ENCODE results near the gene HAUS8. TPM values are rescaled to one million over a fixed set of nuclear protein-coding genes. Genes with fewer than 3 reads are reported as not detected.
A peak's percentile ranks its signal among the peaks of the same experiment; 100 is the strongest.

Gene HAUS8
- 10 to 100 TPM; 46.3 to 47.4 TPM for total RNA-seq

GRCh38 chr19:17075035-17075863 lies at the start of gene HAUS8, which contains the start of gene MYO9B:
TSS of gene HAUS8 (minus strand) at chr19:17075452. CDS start at chr19:17075422, 30 bp downstream.
TSS of gene MYO9B (plus strand) at chr19:17075777. CDS start at chr19:17101718, 25,941 bp downstream.
- Mint-ChIP-seq H3K36me3 (ENCODE audit: low read depth) (peaks cover 32% of the 10 kb centered on the region), H3K27ac (peak within 1 kb of the TSS; percentile 99), H3K27me3 (no peaks in the 10 kb centered on the region), H3K9me3 (no peaks in the 10 kb centered on the region), H3K4me3 (peak within 1 kb of the TSS; percentile 100), H3K4me1 (peaks cover 62% of the 10 kb centered on the region)
- ChIA-PET POLR2A (no interaction called here), CTCF (interaction anchor here (0.8 to 1.2 kb wide), 3 partner anchors 44 to 185 kb away, joined by 3 read pairs; no protein-coding TSS in a partner anchor)
- DNase-seq = peak; percentile 99

DNA sequence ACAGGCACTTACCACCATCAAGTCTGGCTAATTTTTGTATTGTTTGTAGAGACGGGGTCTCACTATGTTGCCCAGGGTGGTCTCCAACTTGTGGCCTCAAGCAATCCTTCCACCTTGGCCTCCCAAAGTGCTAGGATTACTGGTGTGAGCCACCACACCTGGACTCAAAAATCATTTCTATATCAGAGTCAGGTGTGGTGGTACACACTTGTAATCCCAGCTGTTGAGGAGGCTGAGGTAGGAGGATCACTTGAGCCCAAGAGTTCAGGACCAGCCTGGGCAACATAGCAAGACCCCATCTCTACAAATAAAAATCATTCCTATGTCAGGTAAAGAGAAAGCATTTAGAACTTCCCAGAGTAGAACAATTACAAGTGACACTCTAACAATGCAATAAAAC lies 48.8 kb upstream of the HAUS8 start:
- no peak for DNase-seq
- Mint-ChIP-seq H3K4me1 (peaks cover 63% of the 10 kb centered on the region), H3K36me3 (ENCODE audit: low read depth) (peaks cover 33% of the 10 kb centered on the region), H3K27me3 (no peaks in the 10 kb centered on the region), H3K27ac (peak overlapping the region; percentile 99), H3K9me3 (no peaks in the 10 kb centered on the region), H3K4me3 (no peak overlapping the region)
- ChIA-PET POLR2A (no interaction called here), CTCF (interaction anchor here (0.6 to 0.8 kb wide), 2 partner anchors 13 to 50 kb away, joined by 3 read pairs; no protein-coding TSS in a partner anchor)

DNA sequence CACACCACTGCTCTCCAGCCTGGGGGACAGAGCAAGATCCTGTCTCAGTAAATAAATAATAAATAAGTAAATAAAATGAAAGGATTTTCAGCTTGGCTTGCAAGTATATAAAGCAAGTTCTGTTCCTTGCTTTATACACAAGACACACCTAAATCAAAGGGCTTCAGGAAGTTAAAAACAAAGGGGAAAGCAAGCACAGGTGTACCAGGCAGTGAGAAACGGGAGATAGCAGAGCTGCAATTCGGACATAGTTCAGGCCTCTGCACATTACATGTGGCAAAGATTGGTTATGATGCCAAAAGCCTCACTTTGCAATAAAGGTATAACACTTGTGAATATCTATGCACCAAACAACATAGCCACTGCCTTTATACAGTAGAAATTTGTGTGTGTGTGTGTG lies 47.8 kb upstream of the HAUS8 start:
- peak overlapping the region; percentile 99 for H3K27ac Mint-ChIP-seq
- ChIA-PET POLR2A (no interaction called here), CTCF (interaction anchor here (0.6 to 1.2 kb wide), 3 partner anchors 10 to 1866 kb away, joined by 3 to 4 read pairs (median 3); no protein-coding TSS in a partner anchor)
- H3K27me3 Mint-ChIP-seq = no peaks in the 10 kb centered on the region
- H3K9me3 Mint-ChIP-seq = no peaks in the 10 kb centered on the region
- H3K4me1 Mint-ChIP-seq = peaks cover 60% of the 10 kb centered on the region
- H3K4me3 Mint-ChIP-seq = no peak overlapping the region
- no peak for DNase-seq
- peaks cover 30% of the 10 kb centered on the region for H3K36me3 Mint-ChIP-seq (ENCODE audit: low read depth)

GRCh38 chr19:17121736-17122293 lies 46.6 kb upstream of the HAUS8 start:
- CTCF ChIA-PET = interaction anchor here (0.6 kb wide), 2 partner anchors 12 to 903 kb away, joined by 3 read pairs; no protein-coding TSS in a partner anchor

GRCh38 chr19:17118957-17119356 lies 43.7 kb upstream of the HAUS8 start:
- no peak for DNase-seq
- Mint-ChIP-seq H3K36me3 (ENCODE audit: low read depth) (peaks cover 41% of the 10 kb centered on the region), H3K4me1 (peaks cover 22% of the 10 kb centered on the region), H3K9me3 (no peaks in the 10 kb centered on the region), H3K27me3 (no peaks in the 10 kb centered on the region), H3K4me3 (no peak overlapping the region), H3K27ac (no peak overlapping the region)
- ChIA-PET POLR2A (no interaction called here), CTCF (interaction anchor here (1.2 kb wide), 1 partner anchor 44 kb away, joined by 3 read pairs; the partner anchor contains the start of gene HAUS8)

More at GRCh38 chr19:17121736-17122293, 46.6 kb upstream of the HAUS8 start:
- no peak overlapping the region for H3K4me3 Mint-ChIP-seq
- peak overlapping the region; percentile 68 for H3K27ac Mint-ChIP-seq
- POLR2A ChIA-PET = interaction anchor here (0.7 kb wide), 1 partner anchor 50 kb away, joined by 13 read pairs; no protein-coding TSS in a partner anchor
- DNase-seq = no peak
- peaks cover 24% of the 10 kb centered on the region for H3K36me3 Mint-ChIP-seq (ENCODE audit: low read depth)
- no peaks in the 10 kb centered on the region for H3K27me3 Mint-ChIP-seq
- H3K9me3 Mint-ChIP-seq = no peaks in the 10 kb centered on the region
- peaks cover 48% of the 10 kb centered on the region for H3K4me1 Mint-ChIP-seq

DNA sequence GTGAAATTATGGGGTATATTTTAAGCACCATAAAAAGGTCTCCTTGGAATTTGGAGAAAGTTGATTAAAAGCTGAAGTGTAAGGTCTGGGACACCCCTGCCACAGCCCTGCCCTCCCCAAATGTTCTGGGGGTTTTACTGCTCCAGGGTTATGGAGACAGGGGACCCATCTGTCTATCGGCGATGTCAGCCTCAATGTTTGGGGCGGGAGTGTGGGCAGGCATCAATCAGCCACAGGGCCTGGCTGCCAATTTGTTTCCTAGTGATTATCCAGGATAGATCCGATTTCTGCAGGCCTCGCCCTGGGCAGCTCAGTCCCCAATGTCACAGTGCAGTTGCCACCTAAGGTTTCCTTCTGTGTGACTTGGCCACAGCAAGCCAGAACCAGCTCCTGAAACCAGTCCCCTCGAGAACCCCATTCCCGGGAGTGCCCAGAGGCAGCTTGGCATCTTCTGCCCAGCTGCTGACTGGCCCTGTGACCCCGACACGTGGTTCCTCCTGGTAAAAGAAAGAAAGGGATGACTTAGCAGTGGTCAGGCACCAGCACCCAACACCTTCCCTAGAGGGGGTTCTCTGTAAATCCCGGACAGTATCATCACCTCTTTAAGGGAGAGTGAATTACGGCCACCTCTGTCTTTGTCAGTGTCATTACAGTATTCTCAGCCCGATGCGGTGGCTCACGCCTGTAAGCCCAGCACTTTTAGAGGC lies 41.9 kb upstream of the HAUS8 start:
- DNase-seq = no peak
- Mint-ChIP-seq H3K36me3 (ENCODE audit: low read depth) (peaks cover 37% of the 10 kb centered on the region), H3K4me1 (peaks cover 14% of the 10 kb centered on the region), H3K4me3 (no peak overlapping the region), H3K27ac (peak overlapping the region; percentile 9), H3K9me3 (no peaks in the 10 kb centered on the region), H3K27me3 (no peaks in the 10 kb centered on the region)
- CTCF ChIA-PET = interaction anchor here (0.7 kb wide), 1 partner anchor 537 kb away, joined by 3 read pairs; no protein-coding TSS in a partner anchor
- POLR2A ChIA-PET = no interaction called here

DNA sequence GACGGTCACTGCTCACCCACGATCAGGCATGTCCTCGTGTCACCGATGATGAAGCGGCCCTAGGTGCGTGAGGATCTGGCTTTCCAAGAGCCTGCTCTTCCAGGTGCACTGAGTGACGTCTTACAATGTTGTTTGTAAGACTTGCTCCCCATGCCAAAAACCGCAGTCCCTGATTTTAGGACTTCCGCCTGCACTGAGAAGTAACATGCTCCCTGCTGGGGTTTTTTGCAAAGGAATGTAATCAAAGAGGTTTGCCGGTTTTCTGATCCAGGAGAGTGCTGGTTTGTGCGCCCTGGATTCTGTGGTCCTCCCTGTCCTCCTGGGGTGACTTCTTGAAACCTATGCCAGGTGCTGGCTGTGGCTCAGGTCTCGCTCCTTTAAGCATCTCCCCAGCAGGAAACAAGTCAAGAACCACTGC lies 39.2 kb upstream of the HAUS8 start:
- DNase-seq = no peak
- Mint-ChIP-seq H3K27me3 (no peaks in the 10 kb centered on the region), H3K4me1 (peaks cover 25% of the 10 kb centered on the region), H3K27ac (no peak overlapping the region), H3K4me3 (no peak overlapping the region), H3K36me3 (ENCODE audit: low read depth) (peaks cover 43% of the 10 kb centered on the region), H3K9me3 (no peaks in the 10 kb centered on the region)
- POLR2A ChIA-PET = no interaction called here
- CTCF ChIA-PET = interaction anchor here (0.9 kb wide), 1 partner anchor 12 kb away, joined by 3 read pairs; no protein-coding TSS in a partner anchor

DNA sequence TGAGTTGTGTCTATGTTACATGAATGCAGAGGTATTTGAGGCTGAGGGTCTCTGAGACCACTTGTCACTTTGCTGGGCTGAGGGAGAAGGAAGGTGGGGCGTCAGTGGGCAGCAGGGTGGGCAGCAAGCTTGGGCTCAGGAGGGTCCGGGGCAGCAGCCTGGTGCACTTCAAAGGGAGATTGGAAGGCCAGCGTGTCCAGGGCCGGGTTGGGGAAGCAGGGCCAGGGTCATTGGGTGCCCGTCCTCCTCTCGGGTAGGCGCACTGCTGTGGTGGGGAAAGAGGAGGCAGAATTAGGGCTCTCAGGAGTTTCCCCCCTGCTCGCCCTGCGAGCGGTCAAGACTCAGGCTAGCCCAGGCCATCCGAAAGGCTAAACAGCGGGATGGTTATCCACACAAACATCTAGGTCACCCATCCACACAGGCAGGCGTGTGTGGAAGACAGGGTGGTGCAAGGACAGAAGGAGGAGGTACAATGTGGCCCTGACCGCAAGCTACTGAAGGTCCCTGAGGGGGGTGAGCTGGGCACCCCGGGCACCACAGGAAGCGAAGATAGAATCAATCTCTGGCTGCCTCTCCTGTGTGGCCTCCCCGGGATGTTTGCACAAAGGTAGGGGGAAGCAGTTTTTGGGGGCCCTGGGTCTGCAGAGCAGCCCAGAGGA lies 38.0 kb upstream of the HAUS8 start:
- H3K9me3 Mint-ChIP-seq = no peaks in the 10 kb centered on the region
- H3K4me1 Mint-ChIP-seq = peaks cover 32% of the 10 kb centered on the region
- peak overlapping the region; percentile 16 for H3K27ac Mint-ChIP-seq
- ChIA-PET POLR2A (no interaction called here), CTCF (interaction anchor here (0.6 kb wide), 1 partner anchor 10 kb away, joined by 3 read pairs; no protein-coding TSS in a partner anchor)
- no peak overlapping the region for H3K4me3 Mint-ChIP-seq
- H3K36me3 Mint-ChIP-seq (ENCODE audit: low read depth) = peaks cover 39% of the 10 kb centered on the region
- H3K27me3 Mint-ChIP-seq = no peaks in the 10 kb centered on the region
- no peak for DNase-seq

DNA sequence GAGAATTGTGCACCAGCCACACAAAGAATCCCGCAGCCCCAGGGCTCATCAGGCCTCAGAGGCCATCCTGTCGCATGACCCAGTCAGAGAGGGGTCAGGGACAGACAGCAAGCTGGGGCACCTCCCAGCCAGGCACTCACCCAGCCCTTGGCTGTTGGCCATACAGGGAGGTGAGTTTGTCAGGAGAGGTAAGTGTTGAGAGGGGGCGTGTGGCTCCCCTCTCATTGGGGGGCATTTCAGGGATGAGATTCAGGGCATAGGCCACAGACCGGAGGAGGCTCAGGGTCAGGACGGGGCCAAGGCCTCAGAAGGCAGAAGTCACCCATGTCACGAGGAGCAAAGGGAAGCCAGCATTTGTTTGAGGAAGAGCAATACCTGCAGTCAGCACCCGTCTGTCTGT lies 37.4 kb upstream of the HAUS8 start:
- Mint-ChIP-seq H3K9me3 (no peaks in the 10 kb centered on the region), H3K36me3 (ENCODE audit: low read depth) (peaks cover 42% of the 10 kb centered on the region), H3K27me3 (no peaks in the 10 kb centered on the region), H3K4me1 (peaks cover 36% of the 10 kb centered on the region), H3K4me3 (no peak overlapping the region), H3K27ac (peak overlapping the region; percentile 32)
- CTCF ChIA-PET = interaction anchor here (0.6 kb wide), 1 partner anchor 10 kb away, joined by 3 read pairs; no protein-coding TSS in a partner anchor
- DNase-seq = no peak
- POLR2A ChIA-PET = no interaction called here

DNA sequence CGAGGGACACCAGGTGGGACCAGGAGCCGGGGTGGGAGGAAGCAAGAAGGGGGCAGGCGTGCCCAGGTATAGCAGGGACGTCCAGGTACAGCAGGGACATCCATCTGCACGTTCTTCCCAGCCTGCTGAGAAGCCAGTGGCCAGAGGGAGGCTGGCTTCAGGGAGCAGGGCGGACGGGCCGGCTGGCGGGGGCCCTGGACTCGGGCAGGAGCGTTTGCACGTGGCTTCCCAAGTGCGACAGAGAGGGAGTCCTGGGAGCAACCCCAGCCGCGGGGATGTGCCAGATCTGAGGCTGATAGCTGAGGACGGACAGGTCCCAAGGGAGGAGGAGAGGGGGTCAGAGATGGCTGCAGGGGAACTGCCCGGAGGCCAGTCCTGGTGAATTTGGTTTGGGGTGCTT lies 37.0 kb upstream of the HAUS8 start:
- DNase-seq = no peak
- POLR2A ChIA-PET = no interaction called here
- CTCF ChIA-PET = no interaction called here
- no peaks in the 10 kb centered on the region for H3K27me3 Mint-ChIP-seq
- H3K9me3 Mint-ChIP-seq = no peaks in the 10 kb centered on the region
- no peak overlapping the region for H3K4me3 Mint-ChIP-seq
- peaks cover 46% of the 10 kb centered on the region for H3K36me3 Mint-ChIP-seq (ENCODE audit: low read depth)
- no peak overlapping the region for H3K27ac Mint-ChIP-seq
- H3K4me1 Mint-ChIP-seq = peaks cover 37% of the 10 kb centered on the region

DNA sequence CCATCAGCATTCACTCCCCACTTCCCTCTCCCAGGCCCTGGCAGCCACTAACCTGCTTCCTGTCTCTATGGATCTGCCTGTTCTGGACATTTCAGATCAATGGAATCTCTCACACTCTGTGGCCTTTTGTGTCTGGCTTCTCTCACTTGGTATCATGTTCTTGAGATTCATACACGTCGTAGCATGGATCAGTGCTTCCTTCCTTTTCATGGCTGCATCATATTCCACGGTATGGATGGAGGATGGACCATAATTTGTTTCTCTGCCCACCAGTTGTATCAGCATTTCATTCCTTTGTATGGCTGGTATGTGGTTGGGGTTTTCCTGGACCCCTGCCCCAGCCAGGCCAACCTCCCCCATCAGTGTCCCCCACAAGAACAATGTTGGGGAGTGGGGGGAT lies 36.5 kb upstream of the HAUS8 start:
- H3K27me3 Mint-ChIP-seq = no peaks in the 10 kb centered on the region
- H3K36me3 Mint-ChIP-seq (ENCODE audit: low read depth) = peaks cover 44% of the 10 kb centered on the region
- CTCF ChIA-PET = no interaction called here
- no peak overlapping the region for H3K4me3 Mint-ChIP-seq
- H3K9me3 Mint-ChIP-seq = no peaks in the 10 kb centered on the region
- peaks cover 37% of the 10 kb centered on the region for H3K4me1 Mint-ChIP-seq
- H3K27ac Mint-ChIP-seq = peak overlapping the region; percentile 22
- no peak for DNase-seq
- POLR2A ChIA-PET = no interaction called here

DNA sequence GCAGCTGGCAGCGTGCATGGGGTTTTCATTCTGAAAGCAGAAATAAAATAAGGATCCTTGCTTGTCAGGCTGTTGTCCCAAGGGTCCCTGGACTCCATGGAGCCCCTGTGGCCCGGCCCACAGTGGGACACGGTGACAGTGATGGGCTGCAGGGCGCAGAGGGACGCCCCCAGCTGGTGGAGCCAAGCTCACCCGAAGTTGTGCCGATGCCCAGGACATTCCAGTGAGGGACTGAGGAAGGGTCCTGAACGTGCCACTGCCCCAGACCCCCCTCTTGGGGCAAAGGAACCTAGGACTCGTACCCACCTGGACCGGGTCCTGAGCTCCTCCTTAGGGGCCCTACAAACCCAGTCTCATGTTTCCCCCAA lies 35.3 kb upstream of the HAUS8 start:
- H3K27ac Mint-ChIP-seq = no peak overlapping the region
- no peak overlapping the region for H3K4me3 Mint-ChIP-seq
- DNase-seq = no peak
- POLR2A ChIA-PET = no interaction called here
- H3K9me3 Mint-ChIP-seq = no peaks in the 10 kb centered on the region
- CTCF ChIA-PET = interaction anchor here (0.6 kb wide), 1 partner anchor 11 kb away, joined by 3 read pairs; no protein-coding TSS in a partner anchor
- peaks cover 45% of the 10 kb centered on the region for H3K36me3 Mint-ChIP-seq (ENCODE audit: low read depth)
- no peaks in the 10 kb centered on the region for H3K27me3 Mint-ChIP-seq
- peaks cover 41% of the 10 kb centered on the region for H3K4me1 Mint-ChIP-seq

Measured in activated CD4-positive, alpha-beta T cell treated with anti-CD3 and anti-CD28 coated beads, Interleukin-2, amount 10 ng/mL, durations not matched to agents 7 days and 5 days (primary cell).